ENCODE data around the gene SLC16A5.
"Not testable (repeated sequence)": the region's sequence is repeated elsewhere in the genome, so short reads cannot be mapped to it uniquely, and the experiment has no call there.

The SLC16A5 gene

GRCh38 chr17:75087558-75088453 lies at the start of gene SLC16A5:
Gene SLC16A5, plus strand, starts transcription at chr17:75087954. Its CDS starts 5,683 bp downstream, at chr17:75093637.
- TF ChIP-seq CTCF (IDR thresholded peaks at IDR 0.05; ENCODE audit: control insufficient read depth, insufficient read depth, low read depth, low read length, missing control alignments), result no peak
- DNase-seq (ENCODE audit: low read depth), result no peak
- H3K4me3 ChIP-seq (ENCODE audit: control insufficient read depth, low read depth, low read length), result peak within 1 kb of the TSS; percentile 65

DNA sequence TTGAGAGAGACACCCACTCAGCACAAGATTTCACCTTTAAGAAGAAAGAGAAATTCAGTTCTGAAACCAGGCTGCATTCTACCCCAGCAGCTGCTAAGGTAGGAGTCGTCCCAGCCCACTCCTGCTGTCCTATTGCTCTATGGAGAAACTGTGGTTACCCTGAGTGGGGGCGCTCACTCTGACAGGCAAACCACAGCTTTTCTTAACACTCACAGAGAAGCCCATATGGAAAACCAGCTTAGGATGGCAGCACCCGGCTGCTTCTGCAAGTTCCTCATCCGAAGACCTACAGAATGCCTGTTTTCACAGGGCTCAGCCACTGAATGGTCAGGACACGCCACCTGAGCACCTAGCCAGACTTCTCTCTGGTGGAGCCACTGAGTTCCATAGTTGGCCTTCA lies 48.5 kb upstream of the SLC16A5 start:
- H3K4me3 ChIP-seq (ENCODE audit: control insufficient read depth, low read depth, low read length), result no peak overlapping the region
- no peak for DNase-seq (ENCODE audit: low read depth)
- no peak for TF ChIP-seq CTCF (IDR thresholded peaks at IDR 0.05; ENCODE audit: control insufficient read depth, insufficient read depth, low read depth, low read length, missing control alignments)

DNA sequence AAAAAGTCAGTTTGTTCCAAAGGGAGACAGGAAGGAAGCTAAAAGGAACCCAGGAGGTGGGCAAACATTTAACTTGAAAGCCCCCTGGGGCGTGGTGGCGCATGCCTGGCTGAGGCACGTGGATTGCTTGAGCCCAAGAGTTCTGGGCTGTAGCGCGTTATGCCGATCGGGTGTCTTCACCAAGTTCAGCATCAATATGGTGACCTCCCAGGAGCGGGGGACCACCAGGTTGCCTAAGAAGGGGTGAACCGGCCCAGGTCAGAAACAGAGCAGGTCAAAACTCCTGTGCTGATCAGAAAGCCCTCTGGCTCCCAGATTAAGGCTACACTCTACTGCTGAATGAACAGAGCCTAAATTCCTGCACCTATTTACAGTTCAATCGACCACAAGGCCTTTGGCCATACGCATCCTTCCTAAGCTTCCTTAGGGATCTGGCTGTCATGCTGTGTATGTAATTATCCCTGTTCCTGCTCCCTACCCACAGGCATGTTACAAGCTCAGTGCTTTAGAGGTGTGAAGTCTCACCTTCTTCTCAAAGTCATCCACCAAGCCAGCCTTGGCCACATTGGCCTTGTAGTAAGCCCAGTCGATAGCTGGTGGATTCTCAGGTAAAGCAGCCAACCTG lies 46.0 kb upstream of the SLC16A5 start:
- H3K4me3 ChIP-seq (ENCODE audit: control insufficient read depth, low read depth, low read length), result no peak overlapping the region
- TF ChIP-seq CTCF (IDR thresholded peaks at IDR 0.05; ENCODE audit: control insufficient read depth, insufficient read depth, low read depth, low read length, missing control alignments), result no peak
- DNase-seq (ENCODE audit: low read depth), result no peak

DNA sequence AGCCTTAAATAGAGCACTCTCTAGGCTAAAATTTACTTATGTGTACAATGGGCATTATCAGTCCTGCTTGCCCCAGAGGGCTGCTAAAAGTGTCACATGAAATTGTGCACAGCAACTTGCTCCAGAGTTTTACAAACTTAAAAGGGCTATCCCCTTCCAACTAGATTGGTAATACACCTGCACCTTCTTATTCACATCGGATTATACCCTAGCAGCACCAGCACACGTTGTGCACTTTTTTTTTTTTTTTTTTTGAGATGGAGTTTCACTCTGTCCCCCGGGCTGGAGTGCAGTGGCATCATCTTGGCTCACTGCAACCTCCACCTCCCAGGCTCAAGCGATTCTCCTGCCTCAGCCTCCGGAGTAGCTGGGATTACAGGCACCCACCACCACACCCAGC lies 44.0 kb upstream of the SLC16A5 start:
- not testable (repeated sequence) for H3K4me3 ChIP-seq (ENCODE audit: control insufficient read depth, low read depth, low read length); DNase-seq (ENCODE audit: low read depth)

- no peak for TF ChIP-seq CTCF (IDR thresholded peaks at IDR 0.05; ENCODE audit: control insufficient read depth, insufficient read depth, low read depth, low read length, missing control alignments)
- no peak for DNase-seq (ENCODE audit: low read depth)
- H3K4me3 ChIP-seq (ENCODE audit: control insufficient read depth, low read depth, low read length), result no peak overlapping the region
Measured at GRCh38 chr17:75044716-75045115, 43.0 kb upstream of the SLC16A5 start.

DNA sequence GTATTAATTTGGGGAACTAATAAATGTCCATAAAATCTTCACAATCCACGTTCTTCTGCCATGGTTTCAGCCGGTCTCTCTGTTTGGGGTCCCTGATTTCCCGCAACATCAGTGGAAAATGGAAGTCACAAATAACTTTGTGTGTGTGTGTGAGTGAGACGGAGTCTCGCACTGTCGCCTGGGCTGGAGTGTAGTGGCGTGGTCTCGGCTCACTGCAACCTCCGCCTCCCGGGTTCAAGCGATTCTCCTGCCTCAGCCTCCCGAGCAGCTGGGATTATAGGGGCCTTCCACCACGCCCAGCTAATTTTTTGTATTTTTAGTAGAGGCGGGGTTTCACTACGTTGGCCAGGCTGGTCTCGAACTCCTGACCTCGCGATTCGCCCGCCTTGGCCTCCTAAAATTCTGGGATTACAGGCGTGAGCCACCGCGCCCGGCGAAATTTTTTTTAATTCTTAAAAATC lies 41.8 kb upstream of the SLC16A5 start:
- not testable (repeated sequence) for DNase-seq (ENCODE audit: low read depth)
- peak overlapping the region; percentile 64 for H3K4me3 ChIP-seq (ENCODE audit: control insufficient read depth, low read depth, low read length)

- no peak for TF ChIP-seq CTCF (IDR thresholded peaks at IDR 0.05; ENCODE audit: control insufficient read depth, insufficient read depth, low read depth, low read length, missing control alignments)
Measured at GRCh38 chr17:75046407-75047289, 41.1 kb upstream of the SLC16A5 start, which contains the start of the genes ATP5PD and KCTD2. Gene ATP5PD, minus strand, starts transcription at chr17:75046969. Its CDS starts 4,319 bp downstream, at chr17:75042650. Gene KCTD2, plus strand, starts transcription at chr17:75047225. Its CDS starts 26 bp downstream, at chr17:75047251.

More at GRCh38 chr17:75046407-75047289, 41.1 kb upstream of the SLC16A5 start, which contains the start of the genes ATP5PD and KCTD2:
- DNase-seq (ENCODE audit: low read depth), result peak; percentile 88
- peak within 1 kb of the TSS; percentile 64 for H3K4me3 ChIP-seq (ENCODE audit: control insufficient read depth, low read depth, low read length)
